Gastroesophageal sphincter (tissue), 4 donors: Measurements from ENCODE around the gene SPATS1. TPM values are rescaled to one million over a fixed set of nuclear protein-coding genes. Genes with fewer than 3 reads are reported as not detected.
A peak's percentile ranks its signal among the peaks of the same experiment; 100 is the strongest.

ENCODE experiments used
- ATAC-seq: fragments of 150-250 bp; one replicate; pipeline ENCODE4 v1.9.1; 2016; ENCODE audit warnings: mild to moderate bottlenecking, moderate library complexity
- H3K27ac ChIP-seq, 4 donors: fragments of 200-600 bp; sonication (generic) in 3 of 4; 1 replicate in 3 of 4; 2 replicates in 1 of 4; pipeline ENCODE4 v1.5.1; 2016 to 2019
- H3K27me3 ChIP-seq: fragments of 200-600 bp; sonication (generic); one replicate; pipeline ENCODE4 v1.5.1; 2019
- H3K36me3 ChIP-seq, 2 donors: fragments of 200-600 bp; sonication (generic); one replicate each; pipeline ENCODE4 v1.5.1; 2019; ENCODE audit warnings: control low read depth in 1 of 2
- H3K4me1 ChIP-seq, 3 donors: fragments of 200-600 bp; sonication (generic); 1 replicate in 2 of 3; 2 replicates in 1 of 3; pipeline ENCODE4 v1.5.1; 2016 to 2019; ENCODE audit warnings: control low read depth in 2 of 3
- H3K4me3 ChIP-seq, 2 donors: fragments of 200-600 bp; sonication (generic); one replicate each; pipeline ENCODE4 v1.5.1; 2019; ENCODE audit warnings: mild to moderate bottlenecking in 1 of 2, moderate library complexity in 1 of 2
- H3K9me3 ChIP-seq, 3 donors: fragments of 200-600 bp; sonication (generic); one replicate each; pipeline ENCODE4 v1.5.1; 2017 to 2019; ENCODE audit warnings: control low read depth in 2 of 3
- EP300 ChIP-seq: sonication (generic); formaldehyde crosslinking; IDR thresholded peaks from one replicate; pipeline ENCODE4 v1.6.1; 2017; ENCODE audit warnings: antibody characterized with exemption, mild to moderate bottlenecking
- POLR2A ChIP-seq, 2 donors: fragments of 450-650 bp; IDR thresholded peaks; one replicate each; pipeline ENCODE4 v1.6.1; 2017; ENCODE audit warnings: antibody characterized with exemption in 2 of 2, mild to moderate bottlenecking in 2 of 2, moderate library complexity in 1 of 2
- POLR2AphosphoS5 ChIP-seq: sonication (generic); formaldehyde crosslinking; IDR thresholded peaks from one replicate; pipeline ENCODE4 v1.6.1; 2017; ENCODE audit warnings: antibody characterized with exemption
- WGBS, 2 donors: methylation state at CpG; one replicate each; pipeline ENCODE4 v1.1.5; 2018; ENCODE audit warnings: low coverage in 1 of 2; 5-methylcytosine and 5-hydroxymethylcytosine counted together
- total RNA-seq, 4 donors: library from RNA; depleted of rRNA; stranded (reverse); fragments of >200 nt; gene quantifications; one replicate each; pipeline ENCODE4 v1.1.0, GENCODE V29; 2016
- TF ChIP-seq, protein P1 (sequence below), 4 experiments: fragments of 200-600 bp in 2 of 4; fragments of 450-650 bp in 2 of 4; sonication (generic) in 1 of 4; IDR thresholded peaks; one replicate each; pipeline ENCODE4 v1.5.1; 2017 to 2019; ENCODE audit warnings: antibody characterized with exemption in 4 of 4, mild to moderate bottlenecking in 2 of 4, moderate library complexity in 2 of 4

The SPATS1 gene
- total RNA-seq, 4 donors from 2014 or later: not detected

DNA sequence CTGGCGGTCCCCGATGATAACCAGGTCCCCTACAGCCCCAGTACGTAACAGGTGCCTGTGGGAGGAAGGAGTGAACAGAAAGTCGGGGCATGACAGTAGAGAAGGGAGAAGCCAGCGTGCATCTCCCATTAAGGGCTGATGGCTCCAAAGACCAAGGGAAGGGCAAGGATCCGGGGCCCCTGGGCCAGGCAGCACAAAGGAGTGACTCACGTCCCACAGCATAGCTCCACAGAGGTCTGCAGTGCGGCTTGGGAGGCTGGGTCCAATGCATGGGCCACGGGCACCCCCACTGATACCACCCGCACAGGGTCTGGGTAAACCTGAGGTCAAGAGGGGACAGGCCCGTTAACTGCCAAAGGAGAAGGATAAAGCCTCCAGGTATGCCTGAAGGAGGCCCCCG is 39.6 kb upstream of the SPATS1 start:
- no peak for ATAC-seq
- Histone ChIP-seq H3K36me3 (peaks cover 0 to 79% of the 10 kb centered on the region in 2 donors), H3K27ac (no peak overlapping the region), H3K9me3 (no peaks in the 10 kb centered on the region), H3K4me1 (peaks cover 0 to 5% (median 2%) of the 10 kb centered on the region in 3 donors), H3K4me3 (no peak overlapping the region), H3K27me3 (peaks cover 4% of the 10 kb centered on the region)
- 72 to 100% methylated on average over 1 to 2 of the region's 12 CpGs for WGBS, 2 donors
- TF ChIP-seq, protein P1, sequence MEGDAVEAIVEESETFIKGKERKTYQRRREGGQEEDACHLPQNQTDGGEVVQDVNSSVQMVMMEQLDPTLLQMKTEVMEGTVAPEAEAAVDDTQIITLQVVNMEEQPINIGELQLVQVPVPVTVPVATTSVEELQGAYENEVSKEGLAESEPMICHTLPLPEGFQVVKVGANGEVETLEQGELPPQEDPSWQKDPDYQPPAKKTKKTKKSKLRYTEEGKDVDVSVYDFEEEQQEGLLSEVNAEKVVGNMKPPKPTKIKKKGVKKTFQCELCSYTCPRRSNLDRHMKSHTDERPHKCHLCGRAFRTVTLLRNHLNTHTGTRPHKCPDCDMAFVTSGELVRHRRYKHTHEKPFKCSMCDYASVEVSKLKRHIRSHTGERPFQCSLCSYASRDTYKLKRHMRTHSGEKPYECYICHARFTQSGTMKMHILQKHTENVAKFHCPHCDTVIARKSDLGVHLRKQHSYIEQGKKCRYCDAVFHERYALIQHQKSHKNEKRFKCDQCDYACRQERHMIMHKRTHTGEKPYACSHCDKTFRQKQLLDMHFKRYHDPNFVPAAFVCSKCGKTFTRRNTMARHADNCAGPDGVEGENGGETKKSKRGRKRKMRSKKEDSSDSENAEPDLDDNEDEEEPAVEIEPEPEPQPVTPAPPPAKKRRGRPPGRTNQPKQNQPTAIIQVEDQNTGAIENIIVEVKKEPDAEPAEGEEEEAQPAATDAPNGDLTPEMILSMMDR (IDR thresholded peaks at IDR 0.05): no peak
- TF ChIP-seq POLR2A (IDR thresholded peaks at IDR 0.05): no peak
- TF ChIP-seq EP300: no peak
- no peak for TF ChIP-seq POLR2AphosphoS5

DNA sequence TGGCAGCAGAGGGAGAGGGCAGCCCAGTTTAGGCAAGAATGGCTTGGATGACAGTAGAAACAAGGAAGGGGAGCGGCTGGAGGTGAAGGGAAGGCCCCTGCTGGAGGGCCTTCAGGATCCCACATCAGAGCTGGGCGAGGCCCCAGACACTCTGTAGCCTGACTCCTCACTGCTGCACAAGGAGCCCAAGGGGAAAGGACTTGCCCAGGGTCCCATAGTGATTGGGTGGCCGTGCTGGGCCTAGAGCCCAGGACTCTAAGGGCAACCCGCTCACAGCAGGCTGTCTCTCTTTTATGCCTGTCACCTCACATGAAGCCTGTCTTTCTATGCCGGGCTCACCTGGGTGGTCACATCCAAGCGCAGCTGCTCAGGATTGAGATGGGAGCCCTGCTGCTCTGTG is 38.6 kb upstream of the SPATS1 start:
- Histone ChIP-seq H3K27ac (no peak overlapping the region), H3K4me1 (no peaks in the 10 kb centered on the region), H3K4me3 (no peak overlapping the region), H3K9me3 (no peaks in the 10 kb centered on the region), H3K36me3 (peaks cover 0 to 88% of the 10 kb centered on the region in 2 donors), H3K27me3 (no peaks in the 10 kb centered on the region)
- no peak for ATAC-seq
- WGBS, 2 donors: 87% methylated on average over 3 of the region's 6 CpGs; no CpG with 5 or more reads in 1 of the 2 donors
- TF ChIP-seq POLR2AphosphoS5 (no peak), POLR2A (IDR thresholded peaks at IDR 0.05) (no peak), EP300 (no peak)
- TF ChIP-seq, protein P1 (IDR thresholded peaks at IDR 0.05): no peak

DNA sequence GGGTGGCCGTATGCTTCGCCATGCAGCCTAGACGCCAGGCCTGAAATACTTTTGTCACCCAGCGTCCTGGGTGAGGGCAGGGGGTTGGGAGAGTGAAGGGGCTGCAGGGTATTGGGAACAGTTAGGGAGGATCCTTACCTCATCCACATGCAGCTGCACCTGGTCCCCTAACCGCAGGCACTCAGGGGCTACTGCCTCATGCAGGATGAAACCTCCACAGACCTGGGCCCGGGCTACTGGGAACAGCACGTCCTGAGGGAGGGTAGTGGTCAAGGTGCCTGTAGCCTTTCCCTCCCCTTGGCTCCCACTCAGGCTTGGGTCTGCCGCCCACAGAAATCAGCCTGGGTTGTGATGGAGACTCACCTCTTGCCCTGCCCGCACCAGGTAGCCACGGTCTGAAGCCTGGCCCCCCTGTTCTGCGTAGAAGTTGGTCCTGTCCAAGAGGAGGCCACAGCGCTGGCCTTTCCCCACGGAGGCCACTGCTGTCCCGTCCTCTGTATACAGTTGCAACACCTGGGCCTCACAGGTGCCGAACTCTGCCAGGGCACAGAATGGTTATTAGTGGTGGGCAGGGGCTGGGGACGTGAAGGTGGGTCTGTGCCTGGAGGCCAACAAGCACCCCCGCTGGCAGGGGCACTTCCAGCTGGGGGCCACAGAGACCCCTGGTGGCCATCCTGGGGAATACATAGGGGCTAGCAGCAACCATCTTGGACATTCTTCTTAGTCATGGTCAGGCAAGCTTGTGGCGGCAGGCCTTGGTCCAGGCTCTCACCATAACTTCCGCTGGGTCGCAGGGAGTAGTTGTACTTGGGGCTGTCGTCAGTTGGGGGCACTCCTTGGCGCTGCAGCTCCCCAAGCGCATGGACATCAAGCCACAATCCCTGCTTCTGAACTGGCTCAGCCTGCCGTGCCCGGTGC is 37.9 kb upstream of the SPATS1 start:
- ATAC-seq: peak; percentile 35
- no CpG with 5 or more reads among the region's 25 CpGs for WGBS, 2 donors
- TF ChIP-seq POLR2A (IDR thresholded peaks at IDR 0.05): no peak
- TF ChIP-seq, protein P1 (IDR thresholded peaks at IDR 0.05): peak in 3 of 4 experiments; percentile 59 to 81 (median 64)
- peaks cover 0 to 95% of the 10 kb centered on the region in 2 donors for H3K36me3 ChIP-seq
- H3K27ac ChIP-seq: no peak overlapping the region
- H3K9me3 ChIP-seq: no peaks in the 10 kb centered on the region
- no peaks in the 10 kb centered on the region for H3K4me1 ChIP-seq
- no peaks in the 10 kb centered on the region for H3K27me3 ChIP-seq
- no peak overlapping the region for H3K4me3 ChIP-seq

DNA sequence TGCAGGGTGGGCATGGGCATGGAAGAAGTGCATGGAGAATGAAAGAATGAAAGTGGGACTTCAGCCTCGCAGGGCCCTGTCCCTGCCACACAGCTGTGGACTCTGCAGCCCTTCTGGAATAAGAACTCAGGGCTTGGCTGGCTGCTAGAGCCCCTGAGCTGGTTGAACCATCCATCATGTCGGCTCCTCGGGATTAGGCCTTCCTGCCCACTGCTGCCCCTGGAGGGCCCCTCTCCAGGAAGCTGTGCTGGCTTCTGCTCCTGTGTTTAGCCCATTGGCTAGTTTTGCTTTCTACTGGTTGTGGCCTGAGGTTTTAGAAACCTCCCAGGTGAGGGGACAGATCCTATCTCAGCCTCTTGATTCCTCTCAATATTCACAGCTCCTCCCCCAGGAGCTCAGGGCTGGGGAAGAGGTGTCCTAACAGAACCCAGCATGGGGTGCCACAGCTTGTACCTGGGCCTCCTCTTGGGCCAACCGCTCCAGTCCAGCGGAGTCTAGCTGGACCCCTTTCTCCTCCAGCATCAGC is 37.2 kb upstream of the SPATS1 start:
- Histone ChIP-seq H3K4me1 (no peaks in the 10 kb centered on the region), H3K27ac (no peak overlapping the region), H3K36me3 (peaks cover 0 to 100% of the 10 kb centered on the region in 2 donors), H3K4me3 (no peak overlapping the region), H3K27me3 (no peaks in the 10 kb centered on the region), H3K9me3 (no peaks in the 10 kb centered on the region)
- TF ChIP-seq, protein P1 (IDR thresholded peaks at IDR 0.05): no peak
- no peak for TF ChIP-seq POLR2AphosphoS5
- no peak for TF ChIP-seq EP300
- no peak for TF ChIP-seq POLR2A (IDR thresholded peaks at IDR 0.05)
- no peak for ATAC-seq
- WGBS, 2 donors: 55 to 90% methylated on average over 2 to 3 of the region's 5 CpGs

DNA sequence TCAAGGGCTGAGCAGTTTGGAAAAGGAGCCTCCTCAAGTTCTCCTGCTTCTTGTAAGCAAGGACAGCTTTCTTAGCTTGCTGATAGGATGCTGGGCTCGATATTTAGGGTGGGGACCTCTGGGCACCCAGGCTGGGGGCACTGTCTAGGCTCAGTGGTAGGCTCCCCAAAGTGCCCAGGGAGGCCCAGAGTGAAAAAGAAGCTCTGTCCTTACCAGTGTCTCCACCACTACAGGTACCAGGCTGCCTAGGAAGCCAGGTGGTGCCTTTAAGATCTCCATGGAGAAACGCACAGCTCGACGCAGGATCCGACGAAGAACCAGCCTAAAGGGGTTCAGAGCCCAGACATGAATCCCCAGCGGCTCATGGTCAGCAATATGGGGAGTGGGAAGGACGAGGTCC is 35.7 kb upstream of the SPATS1 start:
- no peaks in the 10 kb centered on the region for H3K9me3 ChIP-seq
- TF ChIP-seq POLR2AphosphoS5 (no peak), EP300 (no peak), POLR2A (IDR thresholded peaks at IDR 0.05) (no peak)
- TF ChIP-seq, protein P1 (IDR thresholded peaks at IDR 0.05): no peak
- no peak overlapping the region for H3K4me3 ChIP-seq
- peaks cover 0 to 100% of the 10 kb centered on the region in 2 donors for H3K36me3 ChIP-seq
- peaks cover 0 to 7% (median 0%) of the 10 kb centered on the region in 3 donors for H3K4me1 ChIP-seq
- 83 to 92% methylated on average over 5 to 6 of the region's 8 CpGs for WGBS, 2 donors
- no peak for ATAC-seq
- no peaks in the 10 kb centered on the region for H3K27me3 ChIP-seq
- H3K27ac ChIP-seq: no peak overlapping the region
